HepG2 (cell line): ENCODE measurements around the gene STS. TPM values are rescaled to one million over a fixed set of nuclear protein-coding genes. Genes with fewer than 3 reads are reported as not detected.
A peak's percentile ranks its signal among the peaks of the same experiment; 100 is the strongest.

ENCODE experiments used
- ATAC-seq: fragments of 200-7000 bp; cut with Tn5 transposase; 3 replicates; pipeline ENCODE4 v1.9.1; 2020; ENCODE audit warnings: mild to moderate bottlenecking, moderate library complexity
- BruUV-seq: library from RNA; stranded (reverse); fragments of 400-500 nt; replicated peaks from 2 replicates; lab custom pipeline; 2021; lab: Mats Ljungman, UMichigan
- CTCF ChIA-PET: fragments of 300-600 bp; formaldehyde crosslinking; extraction: SDS; loops from one replicate; lab custom pipeline; 2021; ENCODE audit warnings: low total read pairs, inconsistent platforms, low intra/inter-chr PET ratio; lab: Yijun Ruan, JAX
- POLR2A ChIA-PET: fragments of 350-600 bp; sonication (Branson Sonifier 250); formaldehyde crosslinking; loops from one replicate; lab custom pipeline; 2020; ENCODE audit warnings: antibody characterized with exemption, inconsistent platforms; lab: Yijun Ruan, JAX
- DNase-seq: peaks from one replicate; pipeline ENCODE4 v3.0.0-alpha.2; 2015; ENCODE audit warnings: low spot score
- FAIRE-seq: peaks from 3 replicates; lab custom pipeline; 2011; peaks lifted over from hg19 to GRCh38; lab: Jason Lieb, UNC
- H2AFZ ChIP-seq: one replicate; pipeline ENCODE4 v1.6.1; 2011; ENCODE audit warnings: low read length, inconsistent platforms
- H3K27ac ChIP-seq: fragments of 300-600 bp; 3 replicates; pipeline ENCODE4 v1.8.0; 2011; ENCODE audit warnings: mixed run types, mild to moderate bottlenecking, mixed read lengths, low read length, inconsistent platforms; ENCODE audit not compliant: insufficient read depth; ENCODE audit errors: extremely low read length
- H3K27me3 ChIP-seq, 2 experiments: fragments of 200-600 bp in 1 of 2; 2 replicates in 1 of 2; 3 replicates in 1 of 2; pipeline versions ENCODE4 v1.6.0 to v1.8.0; 2011; ENCODE audit warnings: low read length in 2 of 2, mild to moderate bottlenecking in 2 of 2, moderate library complexity in 2 of 2, inconsistent platforms in 1 of 2; ENCODE audit not compliant: insufficient read depth in 2 of 2, control insufficient read depth in 1 of 2
- H3K36me3 ChIP-seq, 2 experiments: fragments of 200-600 bp in 1 of 2; replicated peaks in 1 of 2; 2 replicates in 1 of 2; 3 replicates in 1 of 2; pipeline versions ENCODE4 v1.5.1 to v1.8.0; 2011; ENCODE audit warnings: low read length in 2 of 2, inconsistent platforms in 1 of 2; ENCODE audit not compliant: insufficient read depth in 2 of 2, control insufficient read depth in 1 of 2
- H3K4me1 ChIP-seq: 2 replicates; pipeline ENCODE4 v1.5.1; 2012; ENCODE audit warnings: low read length, inconsistent platforms; ENCODE audit not compliant: insufficient read depth
- H3K4me2 ChIP-seq: 2 replicates; pipeline ENCODE4 v1.6.0; 2011; ENCODE audit warnings: low read depth, low read length, inconsistent platforms
- H3K4me3 ChIP-seq, 3 experiments: fragments of 200-600 bp in 1 of 3; sonication (generic), shearing (Covaris generic) in 1 of 3; replicated peaks in 1 of 3; 2 replicates each; pipeline ENCODE4 v1.5.1; 2011 to 2016; ENCODE audit warnings: low read length in 3 of 3, inconsistent platforms in 2 of 3, low read depth in 2 of 3, mild to moderate bottlenecking in 2 of 3, control low read depth in 1 of 3, mixed read lengths in 1 of 3; ENCODE audit not compliant: insufficient read depth in 1 of 3
- H3K79me2 ChIP-seq: one replicate; pipeline ENCODE4 v1.6.1; 2011; ENCODE audit warnings: low read length, inconsistent platforms; ENCODE audit not compliant: insufficient read depth
- H3K9ac ChIP-seq: 2 replicates; pipeline ENCODE4 v1.6.0; 2011; ENCODE audit warnings: mild to moderate bottlenecking, low read depth, low read length, inconsistent platforms; ENCODE audit not compliant: insufficient read depth
- H3K9me3 ChIP-seq: 2 replicates; pipeline ENCODE4 v1.5.1; 2012; ENCODE audit warnings: mild to moderate bottlenecking, low read length
- H4K20me1 ChIP-seq: 2 replicates; pipeline ENCODE4 v1.6.0; 2011; ENCODE audit warnings: inconsistent platforms, mild to moderate bottlenecking, low read length, moderate library complexity; ENCODE audit not compliant: insufficient read depth
- EED ChIP-seq: sonication (generic); formaldehyde crosslinking; IDR thresholded peaks from 2 replicates; pipeline ENCODE4 v1.5.0; 2020; ENCODE audit warnings: mild to moderate bottlenecking, missing genetic modification reagents
- FOXP1 ChIP-seq, 2 experiments: fragments of 450-650 bp in 1 of 2; IDR thresholded peaks; 2 replicates each; pipeline ENCODE4 v1.6.1; 2017 to 2018; ENCODE audit warnings: antibody characterized with exemption in 1 of 2
- GATAD1 ChIP-seq: IDR thresholded peaks from 2 replicates; pipeline ENCODE4 v1.6.1; 2016; ENCODE audit warnings: missing genetic modification reagents, missing compliant biosample characterization
- NR2F6 ChIP-seq, 2 experiments: IDR thresholded peaks; 2 replicates each; pipeline ENCODE4 v1.6.1; 2016; ENCODE audit warnings: antibody characterized with exemption in 1 of 2, mild to moderate bottlenecking in 1 of 2
- TP53 ChIP-seq: sonication (generic); formaldehyde crosslinking; conservative IDR thresholded peaks from 2 replicates; pipeline ENCODE4 v1.4.0; 2020; ENCODE audit warnings: missing genetic modification reagents
- ZNF225 ChIP-seq: sonication (generic); formaldehyde crosslinking; IDR thresholded peaks from 2 replicates; pipeline ENCODE4 v1.4.0; 2020; ENCODE audit warnings: mild to moderate bottlenecking, missing genetic modification reagents
- ZNF614 ChIP-seq: IDR thresholded peaks from 2 replicates; pipeline ENCODE4 v1.6.1; 2018; ENCODE audit warnings: missing biosample characterization, missing genetic modification reagents, inconsistent platforms, borderline replicate concordance
- ZNF772 ChIP-seq: sonication (generic); formaldehyde crosslinking; IDR thresholded peaks from 2 replicates; pipeline ENCODE4 v1.5.0; 2020; ENCODE audit warnings: mild to moderate bottlenecking, missing genetic modification reagents
- ZNF83 ChIP-seq: sonication (generic); formaldehyde crosslinking; IDR thresholded peaks from 2 replicates; pipeline ENCODE4 v1.4.0; 2020; ENCODE audit warnings: missing genetic modification reagents, mild to moderate bottlenecking, borderline replicate concordance
- whole genome bisulfite sequencing: methylation state at CpG from one replicate; pipeline ENCODE4 v1.1.6; 2017; ENCODE audit warnings: low lambda C conversion rate; 5-methylcytosine and 5-hydroxymethylcytosine counted together
- in situ Hi-C: cut with HindIII; loops from 2 replicates; pipeline ENCODE4 v1.10.0; 2017; ENCODE audit warnings: low pct_unique_long_range_greater_than_20kb; ENCODE audit not compliant: extremely low pct_ligation_motif_present
- intact Hi-C: fragments of 100-400 bp; cut with micrococcal nuclease; formaldehyde crosslinking; loops from one replicate; pipeline ENCODE4 v1.10.0; 2022; ENCODE audit not compliant: unreplicated experiment
- polyA plus RNA-seq, 8 experiments: library from polyadenylated mRNA; depleted of rRNA in 3 of 8; stranded (reverse) in 7 of 8; unstranded in 1 of 8; fragments of >200 nt; fragmentation: Illumina TruSeq in 4 of 8; extraction: Trizol in 4 of 8; gene quantifications; 2 replicates each; pipeline versions ENCODE4 v1.2.1 to v1.2.3, GENCODE V29; 2011 to 2016; ENCODE audit warnings: low read depth in 4 of 8, missing spikeins in 1 of 8, mixed read lengths in 1 of 8; ENCODE audit not compliant: insufficient read depth in 1 of 8
- total RNA-seq, 5 experiments: library from RNA; depleted of rRNA; stranded (reverse); fragments of >200 nt; fragmentation: Illumina TruSeq; extraction: Trizol; gene quantifications; 2 replicates each; pipeline ENCODE4 v1.2.3, GENCODE V29; 2016; ENCODE audit warnings: low read depth in 1 of 5
- TF ChIP-seq, protein P1 (sequence below): sonication (generic); formaldehyde crosslinking; IDR thresholded peaks from 2 replicates; pipeline ENCODE4 v1.4.0; 2020; ENCODE audit warnings: mild to moderate bottlenecking, missing genetic modification reagents
- TF ChIP-seq, protein P2 (sequence below): sonication (generic); formaldehyde crosslinking; IDR thresholded peaks from 2 replicates; pipeline ENCODE4 v1.8.0; 2022; ENCODE audit warnings: mild to moderate bottlenecking, missing genetic modification reagents; ENCODE audit not compliant: insufficient replicate concordance
- TF ChIP-seq, protein P3 (sequence below): sonication (generic); formaldehyde crosslinking; IDR thresholded peaks from 2 replicates; pipeline ENCODE4 v1.4.0; 2020; ENCODE audit warnings: missing genetic modification reagents
- TF ChIP-seq, protein P4 (sequence below): sonication (generic); formaldehyde crosslinking; conservative IDR thresholded peaks from 2 replicates; pipeline ENCODE4 v1.5.0; 2020; ENCODE audit warnings: missing genetic modification reagents

STS gene
- total and polyA plus RNA-seq, 2 of the 13 experiments (the other 11 are each of a cell fraction or from before 2014, with no cell fraction given), result 0.87 to 1.5 TPM

DNA sequence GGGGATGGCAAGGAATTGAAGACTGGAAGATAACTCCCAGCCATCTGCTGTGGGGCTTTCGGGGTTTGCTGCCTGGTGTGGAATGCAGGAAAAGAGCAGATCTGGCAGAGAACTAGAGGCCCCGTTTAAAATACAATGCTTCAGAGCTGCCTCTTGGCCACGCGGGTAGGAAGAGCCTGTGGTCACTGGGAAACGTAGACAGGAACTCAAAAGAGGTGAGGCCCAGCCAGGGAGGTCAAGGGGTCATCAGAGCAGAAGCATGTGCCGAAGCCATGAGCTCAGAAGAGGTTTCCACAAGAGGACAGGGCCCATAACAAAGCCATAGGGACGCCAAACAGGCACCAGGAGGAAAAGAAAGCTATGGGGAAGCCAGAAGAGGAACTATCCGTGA is 14.5 kb upstream of the STS start:
- H3K9ac ChIP-seq, result no peak overlapping the region
- BruUV-seq, result no TSS peak
- H3K4me3 ChIP-seq, result no peak overlapping the region
- 49% methylated on average over 8 of the region's 8 CpGs for WGBS
- peaks cover 29% of the 10 kb centered on the region for H3K4me1 ChIP-seq
- no peaks in the 10 kb centered on the region for H3K9me3 ChIP-seq
- POLR2A ChIA-PET, result no interaction called here
- H3K27ac ChIP-seq, result peak overlapping the region; percentile 20
- H3K27me3 ChIP-seq, result no peaks in the 10 kb centered on the region
- ATAC-seq (peak; percentile 42), FAIRE-seq (no peak), DNase-seq (no peak)
- peak overlapping the region; percentile 45; the same call in 1 of the 2 replicates for H3K4me2 ChIP-seq
- intact Hi-C loops, result loop anchor here (2.0 to 10.0 kb wide), 2 partner anchors 38 to 452 kb away; no protein-coding TSS in a partner anchor
- H3K79me2 ChIP-seq, result peaks cover 1% of the 10 kb centered on the region
- in situ Hi-C loops, result no loop called here
- no peaks in the 10 kb centered on the region for H3K36me3 ChIP-seq
- no peaks in the 10 kb centered on the region for H4K20me1 ChIP-seq
- CTCF ChIA-PET, result no interaction called here
- TF ChIP-seq, protein P1, sequence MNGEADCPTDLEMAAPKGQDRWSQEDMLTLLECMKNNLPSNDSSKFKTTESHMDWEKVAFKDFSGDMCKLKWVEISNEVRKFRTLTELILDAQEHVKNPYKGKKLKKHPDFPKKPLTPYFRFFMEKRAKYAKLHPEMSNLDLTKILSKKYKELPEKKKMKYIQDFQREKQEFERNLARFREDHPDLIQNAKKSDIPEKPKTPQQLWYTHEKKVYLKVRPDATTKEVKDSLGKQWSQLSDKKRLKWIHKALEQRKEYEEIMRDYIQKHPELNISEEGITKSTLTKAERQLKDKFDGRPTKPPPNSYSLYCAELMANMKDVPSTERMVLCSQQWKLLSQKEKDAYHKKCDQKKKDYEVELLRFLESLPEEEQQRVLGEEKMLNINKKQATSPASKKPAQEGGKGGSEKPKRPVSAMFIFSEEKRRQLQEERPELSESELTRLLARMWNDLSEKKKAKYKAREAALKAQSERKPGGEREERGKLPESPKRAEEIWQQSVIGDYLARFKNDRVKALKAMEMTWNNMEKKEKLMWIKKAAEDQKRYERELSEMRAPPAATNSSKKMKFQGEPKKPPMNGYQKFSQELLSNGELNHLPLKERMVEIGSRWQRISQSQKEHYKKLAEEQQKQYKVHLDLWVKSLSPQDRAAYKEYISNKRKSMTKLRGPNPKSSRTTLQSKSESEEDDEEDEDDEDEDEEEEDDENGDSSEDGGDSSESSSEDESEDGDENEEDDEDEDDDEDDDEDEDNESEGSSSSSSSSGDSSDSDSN, result no peak
- TF ChIP-seq TP53 (CRISPR knock-in tag) (no peak), NR2F6 (IDR thresholded peaks at IDR 0.05) (peak; percentile 48; the same call in 1 of the 2 replicates), NR2F6 (CRISPR knock-in tag; IDR thresholded peaks at IDR 0.05) (peak; percentile 31; the same call in 1 of the 2 replicates)
- H2AFZ ChIP-seq, result no peak overlapping the region

DNA sequence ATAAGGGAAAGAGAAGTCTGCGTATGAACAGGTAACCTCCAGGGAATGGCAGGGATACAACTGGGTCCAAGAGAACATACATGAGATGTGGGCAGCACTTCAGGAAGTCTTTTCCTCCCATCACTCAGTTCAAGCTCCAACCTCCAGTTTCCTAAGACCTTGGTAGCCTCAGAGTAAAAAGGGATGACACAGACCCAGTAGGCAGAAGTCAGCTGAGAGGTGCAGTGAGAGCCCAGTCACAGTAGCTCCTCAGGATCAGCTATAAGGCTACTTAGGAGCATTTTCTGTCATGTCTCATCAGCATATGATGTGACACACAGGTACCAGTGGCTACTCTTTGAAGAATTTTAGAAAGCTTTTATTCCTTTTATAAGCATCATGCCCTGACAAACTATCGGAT is 12.5 kb upstream of the STS start:
- H2AFZ ChIP-seq, result no peak overlapping the region
- H3K4me1 ChIP-seq, result peaks cover 25% of the 10 kb centered on the region
- H3K79me2 ChIP-seq, result peaks cover 1% of the 10 kb centered on the region
- H3K27me3 ChIP-seq, result no peaks in the 10 kb centered on the region
- no peak for FAIRE-seq
- intact Hi-C loops, result loop anchor here (10.0 kb wide), 1 partner anchor 450 kb away; no protein-coding TSS in a partner anchor
- ChIA-PET CTCF (no interaction called here), POLR2A (no interaction called here)
- H3K27ac ChIP-seq, result no peak overlapping the region
- no peak for DNase-seq
- H3K9me3 ChIP-seq, result no peaks in the 10 kb centered on the region
- no peaks in the 10 kb centered on the region for H4K20me1 ChIP-seq
- no peaks in the 10 kb centered on the region for H3K36me3 ChIP-seq
- no peak overlapping the region for H3K4me3 ChIP-seq
- H3K4me2 ChIP-seq, result no peak overlapping the region
- no TSS peak for BruUV-seq
- no peak overlapping the region for H3K9ac ChIP-seq
- WGBS, result 96% methylated on average over 2 of the region's 2 CpGs
- in situ Hi-C loops, result no loop called here
- no peak for ATAC-seq
- TF ChIP-seq, protein P2, sequence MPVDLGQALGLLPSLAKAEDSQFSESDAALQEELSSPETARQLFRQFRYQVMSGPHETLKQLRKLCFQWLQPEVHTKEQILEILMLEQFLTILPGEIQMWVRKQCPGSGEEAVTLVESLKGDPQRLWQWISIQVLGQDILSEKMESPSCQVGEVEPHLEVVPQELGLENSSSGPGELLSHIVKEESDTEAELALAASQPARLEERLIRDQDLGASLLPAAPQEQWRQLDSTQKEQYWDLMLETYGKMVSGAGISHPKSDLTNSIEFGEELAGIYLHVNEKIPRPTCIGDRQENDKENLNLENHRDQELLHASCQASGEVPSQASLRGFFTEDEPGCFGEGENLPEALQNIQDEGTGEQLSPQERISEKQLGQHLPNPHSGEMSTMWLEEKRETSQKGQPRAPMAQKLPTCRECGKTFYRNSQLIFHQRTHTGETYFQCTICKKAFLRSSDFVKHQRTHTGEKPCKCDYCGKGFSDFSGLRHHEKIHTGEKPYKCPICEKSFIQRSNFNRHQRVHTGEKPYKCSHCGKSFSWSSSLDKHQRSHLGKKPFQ (CRISPR knock-in tag), result no peak
- TF ChIP-seq ZNF225 (CRISPR knock-in tag) (no peak), ZNF614 (CRISPR knock-in tag) (no peak), ZNF772 (no peak), FOXP1 (IDR thresholded peaks at IDR 0.05) (no peak), FOXP1 (CRISPR knock-in tag; IDR thresholded peaks at IDR 0.05) (no peak), ZNF83 (CRISPR knock-in tag) (no peak), EED (CRISPR knock-in tag) (no peak), GATAD1 (CRISPR knock-in tag) (no peak)
- TF ChIP-seq, protein P3, sequence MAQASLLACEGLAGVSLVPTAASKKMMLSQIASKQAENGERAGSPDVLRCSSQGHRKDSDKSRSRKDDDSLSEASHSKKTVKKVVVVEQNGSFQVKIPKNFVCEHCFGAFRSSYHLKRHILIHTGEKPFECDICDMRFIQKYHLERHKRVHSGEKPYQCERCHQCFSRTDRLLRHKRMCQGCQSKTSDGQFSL (CRISPR knock-in tag), result no peak
- TF ChIP-seq, protein P4, sequence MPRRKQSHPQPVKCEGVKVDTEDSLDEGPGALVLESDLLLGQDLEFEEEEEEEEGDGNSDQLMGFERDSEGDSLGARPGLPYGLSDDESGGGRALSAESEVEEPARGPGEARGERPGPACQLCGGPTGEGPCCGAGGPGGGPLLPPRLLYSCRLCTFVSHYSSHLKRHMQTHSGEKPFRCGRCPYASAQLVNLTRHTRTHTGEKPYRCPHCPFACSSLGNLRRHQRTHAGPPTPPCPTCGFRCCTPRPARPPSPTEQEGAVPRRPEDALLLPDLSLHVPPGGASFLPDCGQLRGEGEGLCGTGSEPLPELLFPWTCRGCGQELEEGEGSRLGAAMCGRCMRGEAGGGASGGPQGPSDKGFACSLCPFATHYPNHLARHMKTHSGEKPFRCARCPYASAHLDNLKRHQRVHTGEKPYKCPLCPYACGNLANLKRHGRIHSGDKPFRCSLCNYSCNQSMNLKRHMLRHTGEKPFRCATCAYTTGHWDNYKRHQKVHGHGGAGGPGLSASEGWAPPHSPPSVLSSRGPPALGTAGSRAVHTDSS, result no peak
